Fibroblast of villous mesenchyme (primary cell): ENCODE measurements around the gene CAMK2D. TPM values are rescaled to one million over a fixed set of nuclear protein-coding genes. Genes with fewer than 3 reads are reported as not detected.

Experiments
- DNase-seq: peaks from one replicate; pipeline ENCODE4 v3.0.0-alpha.2; 2010; ENCODE audit warnings: low read depth
- H3K4me3 ChIP-seq: 2 replicates; pipeline ENCODE4 v1.5.1; 2011; ENCODE audit warnings: low read depth, mild to moderate bottlenecking, low read length
- CTCF ChIP-seq: IDR thresholded peaks from 2 replicates; pipeline ENCODE4 v1.5.1; 2012; ENCODE audit warnings: low read depth, mild to moderate bottlenecking, low read length; ENCODE audit not compliant: insufficient read depth
- total RNA-seq: library from RNA; depleted of rRNA; stranded (reverse); fragments of >200 nt; gene quantifications from 2 replicates; pipeline ENCODE4 v1.2.3, GENCODE V29; 2012

Gene CAMK2D
- total RNA-seq, 1 donor = 161 TPM

- DNase-seq = no peak
- no peak for TF ChIP-seq CTCF
- no peak overlapping the region for H3K4me3 ChIP-seq
These were observed 22.3 kb downstream of the CAMK2D start for GRCh38 chr4:113739197-113739596.

- no peak overlapping the region for H3K4me3 ChIP-seq
- no peak for TF ChIP-seq CTCF
These were observed 23.3 kb downstream of the CAMK2D start for GRCh38 chr4:113738251-113738650.

GRCh38 chr4:113733685-113734084 is 27.9 kb downstream of the CAMK2D start:
- no peak for TF ChIP-seq CTCF
- no peak for DNase-seq
- H3K4me3 ChIP-seq = no peak overlapping the region

More at GRCh38 chr4:113738251-113738650, 23.3 kb downstream of the CAMK2D start:
- peak; percentile 73 for DNase-seq

- H3K4me3 ChIP-seq = no peak overlapping the region
- no peak for TF ChIP-seq CTCF
- no peak for DNase-seq
These were observed 28.5 kb downstream of the CAMK2D start for GRCh38 chr4:113732967-113733527.

GRCh38 chr4:113730467-113731216 is 30.9 kb downstream of the CAMK2D start:
- DNase-seq = no peak
- no peak overlapping the region for H3K4me3 ChIP-seq
- TF ChIP-seq CTCF = no peak

GRCh38 chr4:113727802-113728201 is 33.7 kb downstream of the CAMK2D start:
- no peak for TF ChIP-seq CTCF
- no peak for DNase-seq

More at GRCh38 chr4:113727802-113728201, 33.7 kb downstream of the CAMK2D start:
- H3K4me3 ChIP-seq = no peak overlapping the region
